Liver (tissue), 9 donors: ENCODE data around the gene TRIM40. TPM values are rescaled to one million over a fixed set of nuclear protein-coding genes. Genes with fewer than 3 reads are reported as not detected.

ENCODE experiments used
- DNase-seq: peaks from one replicate; pipeline ENCODE4 v3.0.0-alpha.2; 2017; ENCODE audit warnings: low spot score
- H3K27ac ChIP-seq, 2 donors: one replicate each; pipeline ENCODE4 v1.7.0; 2013; ENCODE audit warnings: inconsistent platforms in 2 of 2, low read length in 2 of 2, control low read depth in 1 of 2, low read depth in 1 of 2, mild to moderate bottlenecking in 1 of 2
- H3K27me3 ChIP-seq, 4 donors: one replicate each; pipeline versions ENCODE4 v1.6.1 to v1.7.0; 2013; ENCODE audit warnings: low read length in 3 of 4, inconsistent platforms in 1 of 4, mild to moderate bottlenecking in 1 of 4, moderate library complexity in 1 of 4; ENCODE audit not compliant: control insufficient read depth in 4 of 4, insufficient read depth in 4 of 4
- H3K36me3 ChIP-seq, 4 donors: one replicate each; pipeline versions ENCODE4 v1.6.1 to v1.7.0; 2013; ENCODE audit warnings: low read length in 3 of 4, mild to moderate bottlenecking in 3 of 4, low read depth in 1 of 4, moderate library complexity in 1 of 4; ENCODE audit not compliant: control insufficient read depth in 4 of 4, insufficient read depth in 3 of 4
- H3K4me1 ChIP-seq, 4 donors: one replicate each; pipeline versions ENCODE4 v1.6.1 to v1.7.0; 2013; ENCODE audit warnings: low read length in 3 of 4, mild to moderate bottlenecking in 3 of 4, moderate library complexity in 1 of 4; ENCODE audit not compliant: control insufficient read depth in 4 of 4, insufficient read depth in 4 of 4
- H3K4me3 ChIP-seq, 3 donors: one replicate each; pipeline versions ENCODE4 v1.6.1 to v1.7.0; 2013; ENCODE audit warnings: low read length in 3 of 3, control low read depth in 1 of 3, low read depth in 1 of 3, mild to moderate bottlenecking in 1 of 3
- H3K9ac ChIP-seq, 2 donors: one replicate each; pipeline ENCODE4 v1.7.0; 2013; ENCODE audit warnings: low read length in 2 of 2, mild to moderate bottlenecking in 2 of 2, moderate library complexity in 2 of 2, control low read depth in 1 of 2, low read depth in 1 of 2
- H3K9me3 ChIP-seq, 4 donors: one replicate each; pipeline versions ENCODE4 v1.6.1 to v1.7.0; 2013; ENCODE audit warnings: low read length in 3 of 4; ENCODE audit not compliant: control insufficient read depth in 4 of 4
- CTCF ChIP-seq: fragments of 150-350 bp; IDR thresholded peaks from 2 replicates; pipeline ENCODE4 v1.5.1; 2017; ENCODE audit warnings: improper control_type of control experiment, low read depth, low read length; ENCODE audit not compliant: missing input control
- EGR1 ChIP-seq, 2 donors: IDR thresholded peaks; 2 replicates each; pipeline ENCODE4 v1.6.1; 2016 to 2018; ENCODE audit warnings: antibody characterized with exemption in 2 of 2, low read depth in 2 of 2
- FOXA2 ChIP-seq: IDR thresholded peaks from 2 replicates; pipeline ENCODE4 v1.6.1; 2016; ENCODE audit warnings: antibody characterized with exemption
- GABPA ChIP-seq, 2 donors: IDR thresholded peaks in 1 of 2; conservative IDR thresholded peaks in 1 of 2; 2 replicates each; pipeline ENCODE4 v1.6.1; 2016; ENCODE audit warnings: antibody characterized with exemption in 2 of 2, mild to moderate bottlenecking in 1 of 2, moderate library complexity in 1 of 2
- HNF4A ChIP-seq, 2 donors: conservative IDR thresholded peaks; 2 replicates each; pipeline ENCODE4 v1.6.1; 2016; ENCODE audit warnings: antibody characterized with exemption in 2 of 2, mild to moderate bottlenecking in 2 of 2
- HNF4G ChIP-seq: IDR thresholded peaks from 2 replicates; pipeline ENCODE4 v1.6.1; 2016; ENCODE audit warnings: antibody characterized with exemption
- JUND ChIP-seq, 2 donors: IDR thresholded peaks; 2 replicates each; pipeline ENCODE4 v1.6.1; 2016; ENCODE audit warnings: antibody characterized with exemption in 2 of 2
- MAX ChIP-seq: IDR thresholded peaks from 2 replicates; pipeline ENCODE4 v1.6.1; 2016; ENCODE audit warnings: antibody characterized with exemption
- NR2F2 ChIP-seq: IDR thresholded peaks from 2 replicates; pipeline ENCODE4 v1.6.1; 2016; ENCODE audit warnings: antibody characterized with exemption
- RAD21 ChIP-seq, 2 donors: IDR thresholded peaks; 2 replicates each; pipeline ENCODE4 v1.6.1; 2016; ENCODE audit warnings: antibody characterized with exemption in 2 of 2, mild to moderate bottlenecking in 2 of 2
- REST ChIP-seq: IDR thresholded peaks from 2 replicates; pipeline ENCODE4 v1.6.1; 2016; ENCODE audit warnings: antibody characterized with exemption, mild to moderate bottlenecking
- RXRA ChIP-seq, 2 donors: IDR thresholded peaks; 2 replicates each; pipeline ENCODE4 v1.6.1; 2017 to 2018; ENCODE audit warnings: antibody characterized with exemption in 2 of 2, mild to moderate bottlenecking in 1 of 2
- SP1 ChIP-seq: IDR thresholded peaks from 2 replicates; pipeline ENCODE4 v1.6.1; 2018; ENCODE audit warnings: antibody characterized with exemption, mild to moderate bottlenecking
- TAF1 ChIP-seq: conservative IDR thresholded peaks from 2 replicates; pipeline ENCODE4 v1.6.1; 2016; ENCODE audit warnings: antibody characterized with exemption, mild to moderate bottlenecking
- YY1 ChIP-seq: IDR thresholded peaks from 2 replicates; pipeline ENCODE4 v1.6.1; 2016; ENCODE audit warnings: antibody characterized with exemption, mild to moderate bottlenecking
- ZBTB33 ChIP-seq: IDR thresholded peaks from 2 replicates; pipeline ENCODE4 v1.6.1; 2016; ENCODE audit warnings: antibody characterized with exemption
- WGBS: extraction: QIAGEN DNeasy Blood & Tissue Kit; methylation state at CpG from one replicate; pipeline ENCODE4 v1.1.7; 2013; 5-methylcytosine and 5-hydroxymethylcytosine counted together
- polyA plus RNA-seq, 2 donors: library from polyadenylated mRNA; stranded (reverse) in 1 of 2; unstranded in 1 of 2; fragments of 200-250 nt in 1 of 2; fragments of >200 nt in 1 of 2; fragmentation: Nextera tagmentation in 1 of 2; extraction: Ambion mirVana in 1 of 2; gene quantifications; one replicate each; pipeline versions ENCODE4 v1.2.1 to v1.2.3, GENCODE V29; 2013 to 2015
- total RNA-seq, 2 donors: library from RNA; depleted of rRNA; stranded (reverse); fragments of >200 nt; gene quantifications; one replicate each; pipeline ENCODE4 v1.2.3, GENCODE V29; 2014
- donor health status: healthy.
- donor health status: healthy.
- donor health status: healthy.
- donor health status: healthy.
- donor health status: healthy.

TRIM40 gene
- total and polyA plus RNA-seq, 4 donors = 0.51 TPM; not detected in 3

- Histone ChIP-seq H3K9ac (peak overlapping the region in 1 of 2 donors; percentile 40), H3K9me3 (no peaks in the 10 kb centered on the region), H3K4me1 (peaks cover 8 to 36% (median 28%) of the 10 kb centered on the region in 4 donors), H3K36me3 (no peaks in the 10 kb centered on the region), H3K27ac (no peak overlapping the region), H3K27me3 (peaks cover 0 to 7% (median 2%) of the 10 kb centered on the region in 4 donors), H3K4me3 (no peak overlapping the region)
- no peak for DNase-seq
- no peak for TF ChIP-seq NR2F2
- TF ChIP-seq ZBTB33 = no peak
- no peak for TF ChIP-seq RAD21 (IDR thresholded peaks at IDR 0.05)
- TF ChIP-seq HNF4A (conservative IDR thresholded peaks at IDR 0.05) = no peak
- no peak for TF ChIP-seq SP1
- TF ChIP-seq TAF1 = no peak
- TF ChIP-seq MAX = no peak
- TF ChIP-seq CTCF = no peak
- TF ChIP-seq FOXA2 = no peak
- no peak for TF ChIP-seq YY1
- no peak for TF ChIP-seq RXRA (IDR thresholded peaks at IDR 0.05)
- TF ChIP-seq REST = no peak
- no peak for TF ChIP-seq GABPA (IDR thresholded peaks at IDR 0.05 in 1 of 2, conservative IDR thresholded peaks at IDR 0.05 in 1 of 2)
- TF ChIP-seq HNF4G = no peak
- no peak for TF ChIP-seq EGR1 (IDR thresholded peaks at IDR 0.05; ENCODE audit: low read depth in 2 of 2)
- 48% methylated on average over 3 of the region's 3 CpGs for WGBS
These were observed 32.1 kb upstream of the TRIM40 start for GRCh38 chr6:30103872-30104179.

GRCh38 chr6:30104661-30105060 lies 31.3 kb upstream of the TRIM40 start:
- H3K27ac ChIP-seq = no peak overlapping the region
- peaks cover 8 to 36% (median 28%) of the 10 kb centered on the region in 4 donors for H3K4me1 ChIP-seq
- no peaks in the 10 kb centered on the region for H3K9me3 ChIP-seq
- WGBS = 93% methylated on average over 2 of the region's 2 CpGs
- DNase-seq = no peak
- H3K36me3 ChIP-seq = no peaks in the 10 kb centered on the region
- H3K4me3 ChIP-seq = no peak overlapping the region
- H3K9ac ChIP-seq = no peak overlapping the region
- peaks cover 0 to 5% (median 1%) of the 10 kb centered on the region in 4 donors for H3K27me3 ChIP-seq
- TF ChIP-seq FOXA2 = no peak
- no peak for TF ChIP-seq CTCF
- no peak for TF ChIP-seq REST
- TF ChIP-seq SP1 = no peak
- TF ChIP-seq EGR1 (IDR thresholded peaks at IDR 0.05; ENCODE audit: low read depth in 2 of 2) = no peak
- no peak for TF ChIP-seq ZBTB33
- TF ChIP-seq JUND (IDR thresholded peaks at IDR 0.05) = no peak
- no peak for TF ChIP-seq RAD21 (IDR thresholded peaks at IDR 0.05)
- no peak for TF ChIP-seq NR2F2
- no peak for TF ChIP-seq HNF4A (conservative IDR thresholded peaks at IDR 0.05)
